H9 (cell line): Measurements from ENCODE around the gene CLCNKA. TPM values are rescaled to one million over a fixed set of nuclear protein-coding genes. Genes with fewer than 3 reads are reported as not detected.

Experiments
- DNase-seq: peaks from one replicate; pipeline ENCODE4 v3.0.0-alpha.2; 2017
- H2AFZ ChIP-seq: one replicate; pipeline ENCODE4 v1.6.1; 2013; ENCODE audit warnings: mild to moderate bottlenecking, low read length, control low read depth, moderate library complexity
- H2AK5ac ChIP-seq: 2 replicates; pipeline ENCODE4 v1.6.1; 2013; ENCODE audit warnings: low read length, control low read depth, mixed read lengths; ENCODE audit not compliant: insufficient read length
- H2BK120ac ChIP-seq: one replicate; pipeline ENCODE4 v1.6.1; 2013; ENCODE audit warnings: low read depth, mild to moderate bottlenecking, low read length, control low read depth, inconsistent platforms; ENCODE audit not compliant: poor library complexity, severe bottlenecking
- H2BK12ac ChIP-seq: 2 replicates; pipeline ENCODE4 v1.6.1; 2013; ENCODE audit warnings: low read length, control low read depth, mixed read lengths, low read depth; ENCODE audit not compliant: insufficient read length
- H2BK15ac ChIP-seq: 2 replicates; pipeline ENCODE4 v1.6.1; 2013; ENCODE audit warnings: low read depth, low read length, control low read depth
- H2BK20ac ChIP-seq: one replicate; pipeline ENCODE4 v1.6.1; 2013; ENCODE audit warnings: low read depth, mild to moderate bottlenecking, low read length, control low read depth, inconsistent platforms; ENCODE audit not compliant: poor library complexity, severe bottlenecking
- H2BK5ac ChIP-seq: 2 replicates; pipeline ENCODE4 v1.6.1; 2013; ENCODE audit warnings: low read length, control low read depth, mixed read lengths; ENCODE audit not compliant: insufficient read length
- H3K14ac ChIP-seq: 2 replicates; pipeline ENCODE4 v1.6.1; 2013; ENCODE audit warnings: low read length, control low read depth; ENCODE audit not compliant: insufficient read depth
- H3K18ac ChIP-seq: 2 replicates; pipeline ENCODE4 v1.6.1; 2013; ENCODE audit warnings: low read depth, mild to moderate bottlenecking, mixed read lengths, low read length, control low read depth; ENCODE audit not compliant: insufficient read length
- H3K23ac ChIP-seq: 2 replicates; pipeline ENCODE4 v1.6.1; 2013; ENCODE audit warnings: low read length, control low read depth, mixed read lengths, low read depth; ENCODE audit not compliant: insufficient read length
- H3K23me2 ChIP-seq: 2 replicates; pipeline ENCODE4 v1.6.1; 2013; ENCODE audit warnings: low read depth, mild to moderate bottlenecking, mixed read lengths, low read length, control low read depth; ENCODE audit not compliant: insufficient read length, poor library complexity, severe bottlenecking
- H3K27ac ChIP-seq: 2 replicates; pipeline ENCODE4 v1.5.1; 2013; ENCODE audit warnings: low read length, control low read depth, mixed read lengths, low read depth; ENCODE audit not compliant: insufficient read length
- H3K27me3 ChIP-seq: 2 replicates; pipeline ENCODE4 v1.6.1; 2013; ENCODE audit warnings: low read length, control low read depth, inconsistent platforms; ENCODE audit not compliant: insufficient read depth
- H3K4ac ChIP-seq: 2 replicates; pipeline ENCODE4 v1.6.1; 2013; ENCODE audit warnings: low read depth, mild to moderate bottlenecking, control low read depth, inconsistent platforms, low read length, moderate library complexity
- H3K4me1 ChIP-seq: 2 replicates; pipeline ENCODE4 v1.6.1; 2013; ENCODE audit warnings: low read length, control low read depth, inconsistent platforms; ENCODE audit not compliant: insufficient read depth
- H3K4me2 ChIP-seq: 2 replicates; pipeline ENCODE4 v1.6.1; 2013; ENCODE audit warnings: low read length, control low read depth, mixed read lengths; ENCODE audit not compliant: insufficient read length, insufficient read depth
- H3K56ac ChIP-seq: 2 replicates; pipeline ENCODE4 v1.6.1; 2013; ENCODE audit warnings: low read depth, mild to moderate bottlenecking, mixed read lengths, low read length, control low read depth; ENCODE audit not compliant: insufficient read length
- H3K79me1 ChIP-seq: 2 replicates; pipeline ENCODE4 v1.6.1; 2013; ENCODE audit warnings: low read depth, mild to moderate bottlenecking, moderate library complexity, low read length, control low read depth, inconsistent platforms; ENCODE audit not compliant: insufficient read depth, poor library complexity, severe bottlenecking
- H3K79me2 ChIP-seq: 2 replicates; pipeline ENCODE4 v1.6.1; 2013; ENCODE audit warnings: low read length, control low read depth, inconsistent platforms; ENCODE audit not compliant: insufficient read depth
- H3K9ac ChIP-seq: 2 replicates; pipeline ENCODE4 v1.6.1; 2013; ENCODE audit warnings: low read length, control low read depth, mixed read lengths; ENCODE audit not compliant: insufficient read length; ENCODE audit errors: extremely low read depth
- H3K9me3 ChIP-seq: one replicate; pipeline ENCODE4 v1.6.1; 2013; ENCODE audit warnings: low read depth, low read length, inconsistent platforms; ENCODE audit not compliant: control insufficient read depth
- H3T11ph ChIP-seq: one replicate; pipeline ENCODE4 v1.6.1; 2013; ENCODE audit warnings: mild to moderate bottlenecking, low read length, control low read depth, inconsistent platforms
- H4K20me1 ChIP-seq: one replicate; pipeline ENCODE4 v1.6.1; 2013; ENCODE audit not compliant: control insufficient read depth, insufficient read length, insufficient read depth
- H4K5ac ChIP-seq: 2 replicates; pipeline ENCODE4 v1.6.1; 2013; ENCODE audit warnings: low read depth, mild to moderate bottlenecking, mixed read lengths, low read length, control low read depth; ENCODE audit not compliant: insufficient read length
- H4K8ac ChIP-seq: replicated peaks from 2 replicates; pipeline ENCODE4 v1.6.1; 2013; ENCODE audit warnings: low read length, control low read depth, mixed read lengths, low read depth; ENCODE audit not compliant: insufficient read length
- H4K91ac ChIP-seq: 2 replicates; pipeline ENCODE4 v1.6.1; 2013; ENCODE audit warnings: low read depth, mild to moderate bottlenecking, moderate library complexity, mixed read lengths, low read length, control low read depth; ENCODE audit not compliant: insufficient read length
- H3K27ac Mint-ChIP-seq, 3 experiments: 2 replicates in 2 of 3; 3 replicates in 1 of 3; pipeline ENCODE4 v1.8.0; 2020 to 2021; ENCODE audit warnings: mixed read lengths in 3 of 3, mild to moderate bottlenecking in 1 of 3, moderate library complexity in 1 of 3
- H3K27me3 Mint-ChIP-seq: 2 replicates; pipeline ENCODE4 v1.8.0; 2021; ENCODE audit warnings: low read depth, mild to moderate bottlenecking, moderate library complexity, mixed read lengths
- H3K36me3 Mint-ChIP-seq, 3 experiments: 2 replicates in 2 of 3; 3 replicates in 1 of 3; pipeline ENCODE4 v1.8.0; 2020 to 2021; ENCODE audit warnings: low read depth in 3 of 3, mixed read lengths in 3 of 3; ENCODE audit not compliant: insufficient read depth in 1 of 3
- H3K4me1 Mint-ChIP-seq, 2 experiments: 2 replicates each; pipeline ENCODE4 v1.8.0; 2020; ENCODE audit warnings: mixed read lengths in 2 of 2
- H3K4me3 Mint-ChIP-seq, 2 experiments: 2 replicates in 1 of 2; 3 replicates in 1 of 2; pipeline ENCODE4 v1.8.0; 2020 to 2021; ENCODE audit warnings: mild to moderate bottlenecking in 2 of 2, mixed read lengths in 2 of 2, moderate library complexity in 1 of 2
- H3K9me3 Mint-ChIP-seq, 2 experiments: 2 replicates in 1 of 2; 3 replicates in 1 of 2; pipeline ENCODE4 v1.8.0; 2020; ENCODE audit warnings: mild to moderate bottlenecking in 2 of 2, mixed read lengths in 2 of 2, moderate library complexity in 1 of 2
- WGBS: extraction: QIAGEN DNeasy Blood & Tissue Kit; methylation state at CpG from one replicate; pipeline ENCODE4 v1.1.7; 2013; ENCODE audit warnings: missing lambda C conversion rate, low lambda C conversion rate, mixed read lengths; ENCODE audit not compliant: insufficient read length; ENCODE audit errors: extremely low coverage; 5-methylcytosine and 5-hydroxymethylcytosine counted together
- total RNA-seq: library from RNA; stranded (reverse); gene quantifications from 2 replicates; pipeline ENCODE4 v1.2.1, GENCODE V29; 2021
- TF ChIP-seq, protein P1 (sequence below): fragments of 200-600 bp; sonication (generic); conservative IDR thresholded peaks from 3 replicates; pipeline ENCODE4 v1.8.0; 2021; ENCODE audit warnings: antibody characterized with exemption, mild to moderate bottlenecking

The CLCNKA gene
- total RNA-seq, 1 experiment from 2014 or later: 0.98 TPM

DNA sequence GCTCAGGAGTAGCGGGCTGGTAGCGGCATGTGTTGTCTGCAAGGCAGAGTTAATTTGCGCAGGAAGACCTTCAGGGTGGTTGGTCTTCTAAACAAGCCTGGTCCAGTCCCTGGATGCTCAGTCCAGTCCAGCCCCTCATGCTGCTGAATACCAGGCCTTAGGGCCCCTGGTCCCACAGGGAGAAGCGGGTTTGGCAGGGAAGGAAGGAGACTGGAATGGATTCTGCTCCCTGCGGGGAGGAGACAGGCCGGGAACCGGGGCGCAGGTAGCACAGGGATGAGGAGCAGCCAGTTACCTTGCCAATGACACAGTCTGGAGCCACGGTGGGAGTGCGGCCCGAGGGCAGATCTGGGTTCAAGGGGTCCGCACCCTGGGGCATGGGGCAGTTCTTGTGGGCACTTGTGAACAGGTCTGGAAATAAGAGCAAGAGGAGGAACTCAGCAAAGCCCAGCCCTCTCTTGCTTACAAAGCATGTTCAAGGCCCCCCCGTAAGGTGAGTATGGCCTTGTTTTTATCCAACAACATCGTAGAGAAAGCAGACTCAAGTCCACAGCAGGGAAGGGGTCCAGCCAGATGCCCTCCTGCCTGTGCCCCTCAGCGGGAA lies 41.5 kb downstream of the CLCNKA start:
- H3K79me2 ChIP-seq: no peaks in the 10 kb centered on the region
- H3K23ac ChIP-seq: no peak overlapping the region
- peaks cover 23% of the 10 kb centered on the region for H3K27me3 Mint-ChIP-seq
- no peak overlapping the region for H3K9ac ChIP-seq
- peaks cover 33 to 39% of the 10 kb centered on the region in 2 experiments for H3K4me1 Mint-ChIP-seq
- H3K56ac ChIP-seq: no peak overlapping the region
- no peak overlapping the region for H4K5ac ChIP-seq
- H2BK120ac ChIP-seq: no peak overlapping the region
- H4K8ac ChIP-seq: no peak overlapping the region
- H2BK20ac ChIP-seq: no peak overlapping the region
- H3K9me3 ChIP-seq: no peaks in the 10 kb centered on the region
- H2AK5ac ChIP-seq: no peak overlapping the region
- H3K4me3 Mint-ChIP-seq: no peak overlapping the region; a peak in 1 of 5 replicates
- H2BK12ac ChIP-seq: no peak overlapping the region
- no peak overlapping the region for H2BK15ac ChIP-seq
- H3K4me1 ChIP-seq: peaks cover 3% of the 10 kb centered on the region; the same call in 1 of the 2 replicates
- no peaks in the 10 kb centered on the region for H3K79me1 ChIP-seq
- no peak overlapping the region for H3K18ac ChIP-seq
- H2BK5ac ChIP-seq: no peak overlapping the region
- no peaks in the 10 kb centered on the region for H4K20me1 ChIP-seq
- H3K14ac ChIP-seq: no peak overlapping the region
- H4K91ac ChIP-seq: no peak overlapping the region
- H3K27ac Mint-ChIP-seq: peak overlapping the region in 1 of 3 experiments; percentile 29; a peak in 2 of 7 replicates
- no peaks in the 10 kb centered on the region for H3K36me3 Mint-ChIP-seq
- no peak overlapping the region for H2AFZ ChIP-seq
- H3K4me2 ChIP-seq: no peak overlapping the region
- TF ChIP-seq, protein P1, sequence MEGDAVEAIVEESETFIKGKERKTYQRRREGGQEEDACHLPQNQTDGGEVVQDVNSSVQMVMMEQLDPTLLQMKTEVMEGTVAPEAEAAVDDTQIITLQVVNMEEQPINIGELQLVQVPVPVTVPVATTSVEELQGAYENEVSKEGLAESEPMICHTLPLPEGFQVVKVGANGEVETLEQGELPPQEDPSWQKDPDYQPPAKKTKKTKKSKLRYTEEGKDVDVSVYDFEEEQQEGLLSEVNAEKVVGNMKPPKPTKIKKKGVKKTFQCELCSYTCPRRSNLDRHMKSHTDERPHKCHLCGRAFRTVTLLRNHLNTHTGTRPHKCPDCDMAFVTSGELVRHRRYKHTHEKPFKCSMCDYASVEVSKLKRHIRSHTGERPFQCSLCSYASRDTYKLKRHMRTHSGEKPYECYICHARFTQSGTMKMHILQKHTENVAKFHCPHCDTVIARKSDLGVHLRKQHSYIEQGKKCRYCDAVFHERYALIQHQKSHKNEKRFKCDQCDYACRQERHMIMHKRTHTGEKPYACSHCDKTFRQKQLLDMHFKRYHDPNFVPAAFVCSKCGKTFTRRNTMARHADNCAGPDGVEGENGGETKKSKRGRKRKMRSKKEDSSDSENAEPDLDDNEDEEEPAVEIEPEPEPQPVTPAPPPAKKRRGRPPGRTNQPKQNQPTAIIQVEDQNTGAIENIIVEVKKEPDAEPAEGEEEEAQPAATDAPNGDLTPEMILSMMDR: no peak
- WGBS: no CpG with 5 or more reads among the region's 15 CpGs
- H3K23me2 ChIP-seq: no peaks in the 10 kb centered on the region
- no peak for DNase-seq
- no peak overlapping the region for H3K27ac ChIP-seq
- no peaks in the 10 kb centered on the region for H3K27me3 ChIP-seq
- H3K9me3 Mint-ChIP-seq: no peaks in the 10 kb centered on the region
- H3K4ac ChIP-seq: no peak overlapping the region
- no peak overlapping the region for H3T11ph ChIP-seq
